CD14-positive monocyte (primary cell): Measurements from ENCODE around the gene WFDC1. TPM values are rescaled to one million over a fixed set of nuclear protein-coding genes. Genes with fewer than 3 reads are reported as not detected.

ENCODE experiments used
- DNase-seq, 3 donors: peaks; one replicate each; pipeline ENCODE4 v3.0.0-alpha.2; 2011 to 2022
- H2AFZ ChIP-seq: 2 replicates; pipeline ENCODE4 v1.6.0; 2012; ENCODE audit warnings: mild to moderate bottlenecking, low read depth, low read length, inconsistent platforms; ENCODE audit not compliant: insufficient read depth, poor library complexity, severe bottlenecking
- H3K27ac ChIP-seq, 2 donors: 1 replicate in 1 of 2; 2 replicates in 1 of 2; pipeline ENCODE4 v1.5.1; 2012 to 2013; ENCODE audit warnings: low read length in 2 of 2, control low read depth in 1 of 2, inconsistent platforms in 1 of 2, low read depth in 1 of 2, mild to moderate bottlenecking in 1 of 2
- H3K27me3 ChIP-seq, 2 donors: one replicate each; pipeline versions ENCODE4 v1.6.0 to v1.6.1; 2011 to 2013; ENCODE audit warnings: low read length in 2 of 2; ENCODE audit not compliant: control insufficient read depth in 2 of 2, insufficient read depth in 2 of 2
- H3K36me3 ChIP-seq, 2 donors: replicated peaks in 1 of 2; 1 replicate in 1 of 2; 2 replicates in 1 of 2; pipeline versions ENCODE4 v1.5.1 to v1.6.1; 2012 to 2013; ENCODE audit warnings: low read length in 2 of 2, control low read depth in 1 of 2, inconsistent platforms in 1 of 2, mild to moderate bottlenecking in 1 of 2; ENCODE audit not compliant: insufficient read depth in 2 of 2, control insufficient read depth in 1 of 2
- H3K4me1 ChIP-seq, 2 donors: 1 replicate in 1 of 2; 2 replicates in 1 of 2; pipeline versions ENCODE4 v1.5.1 to v1.6.1; 2012 to 2013; ENCODE audit warnings: low read length in 2 of 2, control low read depth in 1 of 2, inconsistent platforms in 1 of 2, mild to moderate bottlenecking in 1 of 2, moderate library complexity in 1 of 2; ENCODE audit not compliant: insufficient read depth in 2 of 2, control insufficient read depth in 1 of 2
- H3K4me2 ChIP-seq: replicated peaks from 2 replicates; pipeline ENCODE3; 2012; ENCODE audit warnings: low read length, moderate library complexity, mild to moderate bottlenecking; ENCODE audit not compliant: poor library complexity, severe bottlenecking; ENCODE audit errors: extremely low read depth
- H3K4me3 ChIP-seq, 3 experiments: fragments of 200-600 bp in 1 of 3; sonication (generic) in 1 of 3; replicated peaks in 1 of 3; 1 replicate in 2 of 3; 2 replicates in 1 of 3; pipeline ENCODE4 v1.5.1; 2011 to 2013; ENCODE audit warnings: low read length in 3 of 3, mild to moderate bottlenecking in 3 of 3, control low read depth in 2 of 3, low read depth in 2 of 3, inconsistent platforms in 1 of 3, moderate library complexity in 1 of 3
- H3K79me2 ChIP-seq: 2 replicates; pipeline ENCODE4 v1.6.0; 2012; ENCODE audit warnings: mild to moderate bottlenecking, control low read depth, inconsistent platforms, low read length, moderate library complexity; ENCODE audit not compliant: insufficient read depth
- H3K9ac ChIP-seq: 2 replicates; pipeline ENCODE4 v1.6.0; 2017; ENCODE audit warnings: low read length, mild to moderate bottlenecking; ENCODE audit not compliant: insufficient read depth, poor library complexity, severe bottlenecking
- H3K9me3 ChIP-seq, 2 donors: replicated peaks in 1 of 2; 1 replicate in 1 of 2; 2 replicates in 1 of 2; pipeline versions ENCODE4 v1.5.1 to v1.6.1; 2012 to 2013; ENCODE audit warnings: low read length in 2 of 2, control low read depth in 1 of 2; ENCODE audit not compliant: control insufficient read depth in 1 of 2, insufficient read depth in 1 of 2
- H4K20me1 ChIP-seq: 2 replicates; pipeline ENCODE4 v1.6.0; 2012; ENCODE audit warnings: mild to moderate bottlenecking, low read length, control low read depth, moderate library complexity; ENCODE audit not compliant: insufficient read depth
- H3K27ac Mint-ChIP-seq, 7 donors: one replicate each; pipeline ENCODE4 v1.8.0; 2020; ENCODE audit warnings: mild to moderate bottlenecking in 7 of 7, mixed read lengths in 7 of 7, moderate library complexity in 6 of 7, inconsistent platforms in 2 of 7
- H3K27me3 Mint-ChIP-seq, 3 donors: one replicate each; pipeline ENCODE4 v1.8.0; 2021 to 2022; ENCODE audit warnings: low read depth in 3 of 3, mild to moderate bottlenecking in 3 of 3, mixed read lengths in 3 of 3, moderate library complexity in 3 of 3, inconsistent platforms in 1 of 3
- H3K36me3 Mint-ChIP-seq, 2 donors: one replicate each; pipeline ENCODE4 v1.8.0; 2020; ENCODE audit warnings: mixed read lengths in 2 of 2, inconsistent platforms in 1 of 2, mild to moderate bottlenecking in 1 of 2
- H3K4me1 Mint-ChIP-seq: one replicate; pipeline ENCODE4 v1.8.0; 2020; ENCODE audit warnings: mild to moderate bottlenecking, mixed read lengths
- H3K4me3 Mint-ChIP-seq, 2 donors: one replicate each; pipeline ENCODE4 v1.8.0; 2020; ENCODE audit warnings: mild to moderate bottlenecking in 2 of 2, mixed read lengths in 2 of 2, moderate library complexity in 1 of 2
- H3K9me3 Mint-ChIP-seq, 7 donors: one replicate each; pipeline ENCODE4 v1.8.0; 2020 to 2022; ENCODE audit warnings: mixed read lengths in 7 of 7, mild to moderate bottlenecking in 6 of 7, moderate library complexity in 6 of 7, inconsistent platforms in 2 of 7
- WGBS: methylation state at CpG from one replicate; pipeline ENCODE4 v1.1.5; 2013; ENCODE audit warnings: missing lambda C conversion rate; ENCODE audit not compliant: insufficient coverage; 5-methylcytosine and 5-hydroxymethylcytosine counted together
- intact Hi-C, 2 donors: fragments of 100-400 bp; cut with micrococcal nuclease; formaldehyde crosslinking; loops; one replicate each; pipeline versions ENCODE4 v1.15.0 to v1.15.1; 2023
- polyA plus RNA-seq, 3 donors: library from polyadenylated mRNA; depleted of rRNA in 1 of 3; unstranded in 2 of 3; stranded (reverse) in 1 of 3; fragments of 300-500 nt in 2 of 3; fragments of >200 nt in 1 of 3; fragmentation: Illumina TruSeq in 2 of 3; gene quantifications; 1 replicate in 2 of 3; 2 replicates in 1 of 3; pipeline ENCODE4 v1.2.3, GENCODE V29; 2012 to 2021
- TF ChIP-seq, protein P1 (sequence below): fragments of 200-600 bp; IDR thresholded peaks from one replicate; pipeline ENCODE4 v1.8.0; 2022; ENCODE audit warnings: antibody characterized with exemption, mild to moderate bottlenecking

WFDC1 gene
- polyA plus RNA-seq, 3 donors = not detected

DNA sequence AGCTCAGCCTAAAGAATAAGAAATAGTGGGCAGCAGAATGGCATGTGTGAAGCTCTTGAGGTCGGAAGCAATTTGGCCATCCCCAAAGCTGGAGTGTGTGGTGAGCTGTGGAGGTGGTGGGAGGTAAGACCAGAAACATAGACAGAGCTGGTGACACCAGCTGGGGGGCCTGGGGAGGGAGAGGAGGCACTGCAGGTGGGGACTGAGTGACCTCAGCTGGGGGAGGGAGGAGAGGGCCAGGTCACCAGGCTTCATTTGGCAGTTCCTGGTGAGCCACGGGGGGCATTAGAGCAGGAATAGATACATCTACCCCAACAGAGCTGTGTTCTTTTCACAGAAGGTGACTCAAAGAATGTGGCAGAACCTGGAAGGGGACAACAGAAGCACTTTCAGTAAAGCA lies 31.9 kb downstream of the WFDC1 start:
- no peaks in the 10 kb centered on the region for H3K9me3 ChIP-seq
- 83% methylated on average over 1 of the region's 2 CpGs for WGBS
- H3K27ac ChIP-seq = no peak overlapping the region
- H3K79me2 ChIP-seq = no peaks in the 10 kb centered on the region
- no peaks in the 10 kb centered on the region for H3K27me3 ChIP-seq
- no peaks in the 10 kb centered on the region for H3K4me1 ChIP-seq
- Mint-ChIP-seq H3K4me1 (peaks cover 5% of the 10 kb centered on the region), H3K9me3 (no peaks in the 10 kb centered on the region), H3K4me3 (no peak overlapping the region), H3K27me3 (peaks cover 0 to 2% (median 2%) of the 10 kb centered on the region in 3 donors), H3K27ac (no peak overlapping the region), H3K36me3 (no peaks in the 10 kb centered on the region)
- no peak overlapping the region for H3K4me3 ChIP-seq
- intact Hi-C loops = no loop called here
- no peaks in the 10 kb centered on the region for H3K36me3 ChIP-seq
- H3K4me2 ChIP-seq = no peak overlapping the region
- TF ChIP-seq, protein P1, sequence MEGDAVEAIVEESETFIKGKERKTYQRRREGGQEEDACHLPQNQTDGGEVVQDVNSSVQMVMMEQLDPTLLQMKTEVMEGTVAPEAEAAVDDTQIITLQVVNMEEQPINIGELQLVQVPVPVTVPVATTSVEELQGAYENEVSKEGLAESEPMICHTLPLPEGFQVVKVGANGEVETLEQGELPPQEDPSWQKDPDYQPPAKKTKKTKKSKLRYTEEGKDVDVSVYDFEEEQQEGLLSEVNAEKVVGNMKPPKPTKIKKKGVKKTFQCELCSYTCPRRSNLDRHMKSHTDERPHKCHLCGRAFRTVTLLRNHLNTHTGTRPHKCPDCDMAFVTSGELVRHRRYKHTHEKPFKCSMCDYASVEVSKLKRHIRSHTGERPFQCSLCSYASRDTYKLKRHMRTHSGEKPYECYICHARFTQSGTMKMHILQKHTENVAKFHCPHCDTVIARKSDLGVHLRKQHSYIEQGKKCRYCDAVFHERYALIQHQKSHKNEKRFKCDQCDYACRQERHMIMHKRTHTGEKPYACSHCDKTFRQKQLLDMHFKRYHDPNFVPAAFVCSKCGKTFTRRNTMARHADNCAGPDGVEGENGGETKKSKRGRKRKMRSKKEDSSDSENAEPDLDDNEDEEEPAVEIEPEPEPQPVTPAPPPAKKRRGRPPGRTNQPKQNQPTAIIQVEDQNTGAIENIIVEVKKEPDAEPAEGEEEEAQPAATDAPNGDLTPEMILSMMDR = no peak
- H3K9ac ChIP-seq = no peak overlapping the region
- H2AFZ ChIP-seq = no peak overlapping the region
- no peaks in the 10 kb centered on the region for H4K20me1 ChIP-seq
- DNase-seq = no peak

DNA sequence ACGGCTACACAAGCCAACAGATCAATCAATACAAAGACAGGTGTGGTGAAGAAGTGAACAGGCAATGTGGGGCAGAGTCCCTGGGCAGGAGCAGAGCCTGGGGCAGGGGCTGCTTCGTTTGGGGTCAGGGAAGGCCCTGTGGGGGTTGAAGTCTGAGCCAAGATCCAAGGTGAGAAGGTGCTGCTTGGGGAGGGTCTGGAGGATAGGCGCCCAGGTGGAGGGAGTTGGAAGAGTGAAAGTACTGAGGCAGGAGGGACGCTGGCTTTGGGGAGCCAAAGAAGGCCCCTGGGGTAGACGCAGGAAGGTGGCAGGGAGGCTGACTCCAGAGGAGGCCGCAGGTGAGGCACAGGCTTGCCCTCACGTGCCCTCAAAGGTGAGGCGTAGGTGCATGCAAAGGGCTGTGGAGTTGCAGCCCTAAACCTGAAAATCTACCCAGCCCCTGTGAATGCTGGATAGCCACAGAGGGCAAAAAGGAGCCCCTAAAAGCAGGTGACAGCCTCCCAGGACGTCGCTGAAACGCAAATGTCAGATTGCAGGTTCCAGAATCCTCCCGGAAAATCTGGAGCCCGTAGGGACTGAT lies 33.3 kb downstream of the WFDC1 start:
- H3K27me3 ChIP-seq = no peaks in the 10 kb centered on the region
- no peak overlapping the region for H3K4me3 Mint-ChIP-seq
- WGBS = 85% methylated on average over 12 of the region's 13 CpGs
- no peaks in the 10 kb centered on the region for H3K36me3 ChIP-seq
- H3K9ac ChIP-seq = no peak overlapping the region
- no peaks in the 10 kb centered on the region for H3K4me1 ChIP-seq
- no peak for DNase-seq
- no peaks in the 10 kb centered on the region for H3K9me3 Mint-ChIP-seq
- no peak overlapping the region for H3K4me3 ChIP-seq
- H3K79me2 ChIP-seq = no peaks in the 10 kb centered on the region
- H3K4me1 Mint-ChIP-seq = peaks cover 5% of the 10 kb centered on the region
- H3K27me3 Mint-ChIP-seq = peaks cover 0 to 4% (median 2%) of the 10 kb centered on the region in 3 donors
- H3K36me3 Mint-ChIP-seq = no peaks in the 10 kb centered on the region
- no peak overlapping the region for H3K27ac ChIP-seq
- H3K4me2 ChIP-seq = no peak overlapping the region
- TF ChIP-seq, protein P1 = no peak
- intact Hi-C loops = no loop called here
- no peaks in the 10 kb centered on the region for H4K20me1 ChIP-seq
- H3K27ac Mint-ChIP-seq = no peak overlapping the region
- H3K9me3 ChIP-seq = no peaks in the 10 kb centered on the region
- no peak overlapping the region for H2AFZ ChIP-seq
